ENCODE data around the gene UBA6. TPM values are rescaled to one million over a fixed set of nuclear protein-coding genes. Genes with fewer than 3 reads are reported as not detected.
"Not testable (repeated sequence)": the region's sequence is repeated elsewhere in the genome, so short reads cannot be mapped to it uniquely, and the experiment has no call there.

UBA6 gene
- total RNA-seq, 1 donor from 2014 or later, result 91.7 TPM

GRCh38 chr4:67714955-67715354 lies 14.0 kb upstream of the UBA6 start:
- intact Hi-C loops (cut with micrococcal nuclease), result loop anchor here (2.0 kb wide), 1 partner anchor 14 kb away; the partner anchor contains the start of gene UBA6

GRCh38 chr4:67714248-67714583 lies 13.3 kb upstream of the UBA6 start:
- intact Hi-C loops (cut with micrococcal nuclease), result loop anchor here (2.0 kb wide), 1 partner anchor 13 kb away; the partner anchor contains the start of gene UBA6

- intact Hi-C loops (cut with micrococcal nuclease), result loop anchor here (2.0 kb wide), 1 partner anchor 13 kb away; the partner anchor contains the start of gene UBA6
These were observed 12.7 kb upstream of the UBA6 start for GRCh38 chr4:67713529-67714247.

- intact Hi-C loops (cut with micrococcal nuclease), result no loop called here
These were observed 11.9 kb upstream of the UBA6 start for GRCh38 chr4:67712650-67713528.

GRCh38 chr4:67712000-67712625 lies 11.2 kb upstream of the UBA6 start:
- intact Hi-C loops (cut with micrococcal nuclease), result no loop called here

- intact Hi-C loops (cut with micrococcal nuclease), result not testable (repeated sequence)
These were observed 5.7 kb upstream of the UBA6 start for GRCh38 chr4:67706682-67707081.

- intact Hi-C loops (cut with micrococcal nuclease), result no loop called here
These were observed 3.9 kb upstream of the UBA6 start for GRCh38 chr4:67704843-67705242.

GRCh38 chr4:67702166-67702565 lies 1.2 kb upstream of the UBA6 start:
- intact Hi-C loops (cut with micrococcal nuclease), result no loop called here

- intact Hi-C loops (cut with micrococcal nuclease), result loop anchor here (1.0 to 2.0 kb wide), 9 partner anchors 13 to 649 kb away; partner anchors contain the start of genes CENPC and YTHDC1
These were observed 529 bp upstream of the UBA6 start for GRCh38 chr4:67701517-67701850.

- intact Hi-C loops (cut with micrococcal nuclease), result loop anchor here (2.0 kb wide), 2 partner anchors 15 to 67 kb away; no protein-coding TSS in a partner anchor
These were observed 728 bp downstream of the UBA6 start for GRCh38 chr4:67700116-67700737.

- intact Hi-C loops (cut with micrococcal nuclease), result loop anchor here (2.0 kb wide), 2 partner anchors 15 to 67 kb away; no protein-coding TSS in a partner anchor
These were observed 1.4 kb downstream of the UBA6 start for GRCh38 chr4:67699603-67700002.

- intact Hi-C loops (cut with micrococcal nuclease), result no loop called here
These were observed 2.9 kb downstream of the UBA6 start for GRCh38 chr4:67697860-67698687.

GRCh38 chr4:67696061-67696460 lies 4.9 kb downstream of the UBA6 start:
- intact Hi-C loops (cut with micrococcal nuclease), result no loop called here

GRCh38 chr4:67694662-67695061 lies 6.3 kb downstream of the UBA6 start:
- intact Hi-C loops (cut with micrococcal nuclease), result no loop called here

GRCh38 chr4:67691328-67691727 lies 9.6 kb downstream of the UBA6 start:
- intact Hi-C loops (cut with micrococcal nuclease), result no loop called here

GRCh38 chr4:67687636-67688035 lies 13.3 kb downstream of the UBA6 start:
- intact Hi-C loops (cut with micrococcal nuclease), result no loop called here

GRCh38 chr4:67685532-67685859 lies 15.5 kb downstream of the UBA6 start:
- intact Hi-C loops (cut with micrococcal nuclease), result loop anchor here (1.0 kb wide), 1 partner anchor 16 kb away; the partner anchor contains the start of gene UBA6

GRCh38 chr4:67684839-67685531 lies 16.0 kb downstream of the UBA6 start:
- intact Hi-C loops (cut with micrococcal nuclease), result loop anchor here (1.0 kb wide), 1 partner anchor 16 kb away; the partner anchor contains the start of gene UBA6

- intact Hi-C loops (cut with micrococcal nuclease), result no loop called here
These were observed 18.7 kb downstream of the UBA6 start for GRCh38 chr4:67682266-67682665.
